NOMO-1 (cell line): ENCODE measurements around the gene PAK5.

Source experiments
- DNase-seq, 2 experiments: peaks; one replicate each; lab custom pipeline; 2025; ENCODE audit not compliant: unreplicated experiment in 2 of 2; lab: John Stamatoyannopoulos, UW

The PAK5 gene

GRCh38 chr20:9838378-9839295 is at the start of gene PAK5:
Gene PAK5, minus strand, starts transcription at chr20:9839076. Its CDS starts 194,748 bp downstream, at chr20:9644328.
- no peak for DNase-seq

- DNase-seq: no peak
These were observed 48.8 kb upstream of the PAK5 start for GRCh38 chr20:9887706-9888105.

- no peak for DNase-seq
These were observed 47.4 kb upstream of the PAK5 start for GRCh38 chr20:9886227-9886626.

- no peak for DNase-seq
These were observed 45.8 kb upstream of the PAK5 start for GRCh38 chr20:9884666-9885065.

- no peak for DNase-seq
These were observed 45.2 kb upstream of the PAK5 start for GRCh38 chr20:9884061-9884460.

- no peak for DNase-seq
These were observed 39.1 kb upstream of the PAK5 start for GRCh38 chr20:9877932-9878495.

- DNase-seq: no peak
These were observed 28.5 kb upstream of the PAK5 start for GRCh38 chr20:9867196-9867980.

- DNase-seq: no peak
These were observed 13.7 kb upstream of the PAK5 start for GRCh38 chr20:9852566-9852965.

GRCh38 chr20:9839626-9840025 is 750 bp upstream of the PAK5 start:
- no peak for DNase-seq

- no peak for DNase-seq
These were observed 870 bp downstream of the PAK5 start for GRCh38 chr20:9838035-9838377.

- no peak for DNase-seq
These were observed 1.2 kb downstream of the PAK5 start for GRCh38 chr20:9837634-9838033.

GRCh38 chr20:9835302-9835701 is 3.6 kb downstream of the PAK5 start:
- no peak for DNase-seq

GRCh38 chr20:9831032-9831431 is 7.8 kb downstream of the PAK5 start:
- no peak for DNase-seq

- DNase-seq: no peak
These were observed 9.0 kb downstream of the PAK5 start for GRCh38 chr20:9829835-9830234.

GRCh38 chr20:9817654-9818053 is 21.2 kb downstream of the PAK5 start:
- no peak for DNase-seq

- DNase-seq: no peak
These were observed 23.2 kb downstream of the PAK5 start for GRCh38 chr20:9815632-9816031.

- DNase-seq: no peak
These were observed 28.1 kb downstream of the PAK5 start for GRCh38 chr20:9810738-9811137.

GRCh38 chr20:9809271-9809670 is 29.6 kb downstream of the PAK5 start:
- no peak for DNase-seq

GRCh38 chr20:9808166-9808565 is 30.7 kb downstream of the PAK5 start:
- DNase-seq: no peak

- no peak for DNase-seq
These were observed 31.7 kb downstream of the PAK5 start for GRCh38 chr20:9807136-9807535.

- DNase-seq: no peak
These were observed 38.5 kb downstream of the PAK5 start for GRCh38 chr20:9800421-9800820.

GRCh38 chr20:9794831-9795230 is 44.0 kb downstream of the PAK5 start:
- DNase-seq: no peak
